SK-N-SH treated with all-trans-retinoic acid at 6 μM for 48 hours (cell line): ENCODE data around the gene PSME3.

Experiments used
- ATAC-seq: fragments of 200-7000 bp; cut with Tn5 transposase; 3 replicates; pipeline ENCODE4 v1.9.1; 2020; ENCODE audit warnings: mild to moderate bottlenecking, moderate library complexity
- ARNTL ChIP-seq: fragments of 450-650 bp; formaldehyde crosslinking; IDR thresholded peaks from 2 replicates; pipeline ENCODE4 v1.5.0; 2020; ENCODE audit warnings: low read depth, mild to moderate bottlenecking, moderate library complexity, borderline replicate concordance
- BACH2 ChIP-seq: fragments of 250-450 bp; sonication (Bioruptor Pico); IDR thresholded peaks from 2 replicates; pipeline ENCODE4 v1.9.0; 2021; ENCODE audit warnings: mild to moderate bottlenecking, borderline replicate concordance
- CSDC2 ChIP-seq: fragments of 250-450 bp; sonication (Bioruptor Pico); IDR thresholded peaks from 2 replicates; pipeline ENCODE4 v1.5.0; 2020; ENCODE audit warnings: mild to moderate bottlenecking, moderate library complexity
- ESRRG ChIP-seq: fragments of 250-450 bp; sonication (Bioruptor Pico); IDR thresholded peaks from 2 replicates; pipeline ENCODE4 v1.6.1; 2021; ENCODE audit warnings: mild to moderate bottlenecking
- GLIS3 ChIP-seq: fragments of 250-450 bp; sonication (Bioruptor Pico); IDR thresholded peaks from 2 replicates; pipeline ENCODE4 v1.5.0; 2020; ENCODE audit warnings: mild to moderate bottlenecking, moderate library complexity
- ISL1 ChIP-seq: fragments of 250-450 bp; sonication (Bioruptor Pico); IDR thresholded peaks from 2 replicates; pipeline ENCODE4 v2.1.2; 2022; ENCODE audit warnings: mild to moderate bottlenecking, moderate library complexity
- OSR1 ChIP-seq: fragments of 250-450 bp; sonication (Bioruptor Pico); IDR thresholded peaks from 2 replicates; pipeline ENCODE4 v1.8.0; 2022; ENCODE audit warnings: moderate library complexity, mild to moderate bottlenecking, inconsistent platforms
- PATZ1 ChIP-seq: fragments of 250-450 bp; sonication (Bioruptor Pico); IDR thresholded peaks from 2 replicates; pipeline ENCODE4 v1.8.0; 2020; ENCODE audit warnings: mild to moderate bottlenecking, moderate library complexity, borderline replicate concordance
- PPARA ChIP-seq: fragments of 250-450 bp; sonication (Bioruptor Pico); IDR thresholded peaks from 2 replicates; pipeline ENCODE4 v1.5.0; 2020; ENCODE audit warnings: mild to moderate bottlenecking, borderline replicate concordance
- RARB ChIP-seq: fragments of 250-450 bp; sonication (Bioruptor Pico); IDR thresholded peaks from 2 replicates; pipeline ENCODE4 v1.8.0; 2021; ENCODE audit warnings: mild to moderate bottlenecking, moderate library complexity
- SNAI2 ChIP-seq: fragments of 250-450 bp; sonication (Bioruptor Pico); IDR thresholded peaks from 2 replicates; pipeline ENCODE4 v1.5.0; 2020; ENCODE audit warnings: mild to moderate bottlenecking, moderate library complexity
- TOX ChIP-seq: fragments of 250-450 bp; sonication (Bioruptor Pico); IDR thresholded peaks from 2 replicates; pipeline ENCODE4 v1.8.0; 2021; ENCODE audit warnings: mild to moderate bottlenecking, moderate library complexity, borderline replicate concordance
- ZNF8 ChIP-seq: fragments of 450-650 bp; formaldehyde crosslinking; IDR thresholded peaks from 2 replicates; pipeline ENCODE4 v1.5.0; 2020; ENCODE audit warnings: mild to moderate bottlenecking, moderate library complexity
- TF ChIP-seq, protein P1 (sequence below): fragments of 250-450 bp; sonication (Bioruptor Pico); IDR thresholded peaks from 2 replicates; pipeline ENCODE4 v1.5.0; 2020; ENCODE audit warnings: mild to moderate bottlenecking, moderate library complexity
- TF ChIP-seq, protein P2 (sequence below): fragments of 250-450 bp; sonication (Bioruptor Pico); IDR thresholded peaks from 2 replicates; pipeline ENCODE4 v1.8.0; 2021; ENCODE audit warnings: low read depth, mild to moderate bottlenecking, moderate library complexity, borderline replicate concordance
- TF ChIP-seq, protein P3 (sequence below): fragments of 250-450 bp; sonication (Bioruptor Pico); IDR thresholded peaks from 2 replicates; pipeline ENCODE4 v1.5.1; 2020; ENCODE audit warnings: low read depth, mild to moderate bottlenecking, moderate library complexity

Gene PSME3

DNA sequence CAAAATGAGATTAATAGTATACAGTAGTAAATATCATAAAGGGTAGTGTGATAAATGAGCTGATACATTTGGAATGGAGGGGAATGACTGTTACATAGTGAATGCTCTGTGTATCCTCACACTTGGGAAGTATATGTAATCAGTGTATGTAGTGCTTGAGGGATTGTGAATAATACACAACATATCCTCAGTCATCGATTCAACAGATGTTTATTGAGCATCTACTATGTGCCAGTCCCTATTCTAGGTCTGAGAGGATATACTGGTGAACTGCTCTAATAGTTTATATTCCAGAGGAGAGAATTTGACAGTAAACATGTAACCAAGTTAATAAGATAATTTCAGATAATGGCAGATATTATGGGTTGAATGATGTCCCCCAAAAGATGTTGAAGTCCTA is 5.7 kb upstream of the PSME3 start:
- ATAC-seq = no peak

GRCh38 chr17:42830971-42831370 is 2.2 kb upstream of the PSME3 start:
- ATAC-seq = no peak
- TF ChIP-seq OSR1 = no peak
- no peak for TF ChIP-seq PATZ1
- TF ChIP-seq RARB = no peak
- TF ChIP-seq CSDC2 (CRISPR knock-in tag) = no peak

More for the DNA sequence above, 5.7 kb upstream of the PSME3 start:
- TF ChIP-seq GLIS3 (CRISPR knock-in tag) (no peak), PPARA (CRISPR knock-in tag) (no peak), ARNTL (CRISPR knock-in tag) (no peak), BACH2 (CRISPR knock-in tag) (no peak), SNAI2 (no peak), ISL1 (CRISPR knock-in tag) (no peak), ZNF8 (CRISPR knock-in tag) (no peak), PATZ1 (no peak)
- TF ChIP-seq, protein P1, sequence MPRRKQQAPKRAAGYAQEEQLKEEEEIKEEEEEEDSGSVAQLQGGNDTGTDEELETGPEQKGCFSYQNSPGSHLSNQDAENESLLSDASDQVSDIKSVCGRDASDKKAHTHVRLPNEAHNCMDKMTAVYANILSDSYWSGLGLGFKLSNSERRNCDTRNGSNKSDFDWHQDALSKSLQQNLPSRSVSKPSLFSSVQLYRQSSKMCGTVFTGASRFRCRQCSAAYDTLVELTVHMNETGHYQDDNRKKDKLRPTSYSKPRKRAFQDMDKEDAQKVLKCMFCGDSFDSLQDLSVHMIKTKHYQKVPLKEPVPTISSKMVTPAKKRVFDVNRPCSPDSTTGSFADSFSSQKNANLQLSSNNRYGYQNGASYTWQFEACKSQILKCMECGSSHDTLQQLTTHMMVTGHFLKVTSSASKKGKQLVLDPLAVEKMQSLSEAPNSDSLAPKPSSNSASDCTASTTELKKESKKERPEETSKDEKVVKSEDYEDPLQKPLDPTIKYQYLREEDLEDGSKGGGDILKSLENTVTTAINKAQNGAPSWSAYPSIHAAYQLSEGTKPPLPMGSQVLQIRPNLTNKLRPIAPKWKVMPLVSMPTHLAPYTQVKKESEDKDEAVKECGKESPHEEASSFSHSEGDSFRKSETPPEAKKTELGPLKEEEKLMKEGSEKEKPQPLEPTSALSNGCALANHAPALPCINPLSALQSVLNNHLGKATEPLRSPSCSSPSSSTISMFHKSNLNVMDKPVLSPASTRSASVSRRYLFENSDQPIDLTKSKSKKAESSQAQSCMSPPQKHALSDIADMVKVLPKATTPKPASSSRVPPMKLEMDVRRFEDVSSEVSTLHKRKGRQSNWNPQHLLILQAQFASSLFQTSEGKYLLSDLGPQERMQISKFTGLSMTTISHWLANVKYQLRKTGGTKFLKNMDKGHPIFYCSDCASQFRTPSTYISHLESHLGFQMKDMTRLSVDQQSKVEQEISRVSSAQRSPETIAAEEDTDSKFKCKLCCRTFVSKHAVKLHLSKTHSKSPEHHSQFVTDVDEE (CRISPR knock-in tag) = no peak
- TF ChIP-seq, protein P2, sequence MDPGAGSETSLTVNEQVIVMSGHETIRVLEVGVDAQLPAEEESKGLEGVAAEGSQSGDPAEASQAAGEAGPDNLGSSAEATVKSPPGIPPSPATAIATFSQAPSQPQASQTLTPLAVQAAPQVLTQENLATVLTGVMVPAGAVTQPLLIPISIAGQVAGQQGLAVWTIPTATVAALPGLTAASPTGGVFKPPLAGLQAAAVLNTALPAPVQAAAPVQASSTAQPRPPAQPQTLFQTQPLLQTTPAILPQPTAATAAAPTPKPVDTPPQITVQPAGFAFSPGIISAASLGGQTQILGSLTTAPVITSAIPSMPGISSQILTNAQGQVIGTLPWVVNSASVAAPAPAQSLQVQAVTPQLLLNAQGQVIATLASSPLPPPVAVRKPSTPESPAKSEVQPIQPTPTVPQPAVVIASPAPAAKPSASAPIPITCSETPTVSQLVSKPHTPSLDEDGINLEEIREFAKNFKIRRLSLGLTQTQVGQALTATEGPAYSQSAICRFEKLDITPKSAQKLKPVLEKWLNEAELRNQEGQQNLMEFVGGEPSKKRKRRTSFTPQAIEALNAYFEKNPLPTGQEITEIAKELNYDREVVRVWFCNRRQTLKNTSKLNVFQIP (CRISPR knock-in tag) = no peak
- TF ChIP-seq, protein P3, sequence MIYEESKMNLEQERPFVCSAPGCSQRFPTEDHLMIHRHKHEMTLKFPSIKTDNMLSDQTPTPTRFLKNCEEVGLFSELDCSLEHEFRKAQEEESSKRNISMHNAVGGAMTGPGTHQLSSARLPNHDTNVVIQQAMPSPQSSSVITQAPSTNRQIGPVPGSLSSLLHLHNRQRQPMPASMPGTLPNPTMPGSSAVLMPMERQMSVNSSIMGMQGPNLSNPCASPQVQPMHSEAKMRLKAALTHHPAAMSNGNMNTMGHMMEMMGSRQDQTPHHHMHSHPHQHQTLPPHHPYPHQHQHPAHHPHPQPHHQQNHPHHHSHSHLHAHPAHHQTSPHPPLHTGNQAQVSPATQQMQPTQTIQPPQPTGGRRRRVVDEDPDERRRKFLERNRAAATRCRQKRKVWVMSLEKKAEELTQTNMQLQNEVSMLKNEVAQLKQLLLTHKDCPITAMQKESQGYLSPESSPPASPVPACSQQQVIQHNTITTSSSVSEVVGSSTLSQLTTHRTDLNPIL = no peak

- peak; percentile 48 for ATAC-seq
Measured at GRCh38 chr17:42832213-42832933, 824 bp upstream of the PSME3 start.

DNA sequence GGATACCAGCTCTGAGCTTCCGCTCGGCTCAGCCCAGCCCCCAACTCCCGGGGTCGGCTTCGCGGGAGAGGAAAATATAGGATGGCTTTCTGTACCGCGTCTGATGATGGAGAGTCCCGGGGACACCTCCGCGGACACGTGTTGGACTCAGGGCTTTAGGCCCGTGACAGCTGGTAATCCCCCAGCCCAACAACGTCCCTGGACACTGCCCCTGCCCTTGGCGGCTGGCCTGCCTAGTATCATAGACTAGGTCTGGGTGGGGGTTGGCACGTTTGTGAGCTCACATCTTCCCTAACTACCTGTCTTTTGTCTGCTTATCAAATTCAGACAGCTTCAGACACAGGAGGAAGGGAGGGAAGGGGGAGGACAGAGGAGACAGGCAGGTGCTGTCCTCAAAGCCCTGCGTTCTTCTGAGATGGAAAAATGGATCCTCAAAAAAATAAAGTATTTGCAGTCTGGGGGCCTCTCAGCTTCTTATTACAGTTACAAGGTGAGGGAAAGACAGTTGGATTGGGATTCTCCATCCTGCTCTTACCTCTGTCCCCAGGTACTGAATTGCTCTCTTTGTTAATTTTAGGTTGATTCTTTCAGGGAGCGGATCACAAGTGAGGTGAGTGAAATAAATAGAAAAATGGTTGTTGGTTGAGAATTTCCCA is 698 bp downstream of the PSME3 start:
- peak; percentile 32 for ATAC-seq
- TF ChIP-seq CSDC2 (CRISPR knock-in tag) (no peak), ZNF8 (CRISPR knock-in tag) (no peak), TOX (CRISPR knock-in tag) (no peak)

More at GRCh38 chr17:42832213-42832933, 824 bp upstream of the PSME3 start:
- TF ChIP-seq ESRRG (CRISPR knock-in tag) = no peak
